Measurements from ENCODE around the gene HJV. TPM values are rescaled to one million over a fixed set of nuclear protein-coding genes. Genes with fewer than 3 reads are reported as not detected.
"Not testable (repeated sequence)": the region's sequence is repeated elsewhere in the genome, so short reads cannot be mapped to it uniquely, and the experiment has no call there.

The HJV gene
- total RNA-seq, 6 experiments from 2014 or later: 53.0 to 215 (median 109) TPM

DNA sequence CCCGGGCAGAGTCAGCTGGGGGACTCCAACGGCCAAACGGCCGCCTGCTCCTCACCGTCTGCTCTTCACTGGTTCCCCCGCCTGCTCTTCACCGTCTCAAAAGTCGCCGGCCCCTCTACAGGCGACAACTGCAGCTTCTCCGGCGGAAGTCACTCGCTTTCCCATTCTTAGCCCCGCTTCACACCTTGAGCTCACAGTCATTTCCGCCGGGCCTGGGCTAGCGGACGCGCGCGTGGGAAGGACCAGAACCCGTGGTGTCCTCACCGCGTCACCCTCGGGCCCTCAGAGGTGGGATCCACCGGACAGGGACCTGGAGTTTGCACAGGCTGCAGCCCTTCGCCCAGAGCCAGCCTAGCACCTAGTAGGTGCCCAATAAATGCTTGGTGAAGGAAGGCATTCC is 27.9 kb upstream of the HJV start:
- peaks cover 0 to 49% (median 0%) of the 10 kb centered on the region in 4 donors for H3K4me1 ChIP-seq
- intact Hi-C loops (cut with DNase I): no loop called here

GRCh38 chr1:146048514-146049115 is 27.1 kb upstream of the HJV start:
- ATAC-seq; H3K9me3 ChIP-seq; H3K4me3 ChIP-seq; DNase-seq; H3K27me3 ChIP-seq; intact Hi-C loops (cut with DNase I); H3K36me3 ChIP-seq: not testable (repeated sequence)
- peaks cover 0 to 51% (median 0%) of the 10 kb centered on the region in 4 donors for H3K4me1 ChIP-seq
- WGBS (ENCODE audit: insufficient coverage, low coverage, low lambda C conversion rate, missing lambda C conversion rate): 82% methylated on average over 8 of the region's 8 CpGs
- H3K27ac ChIP-seq: peak overlapping the region; percentile 36 to 88 (median 85)

More for the DNA sequence above, 27.9 kb upstream of the HJV start:
- H3K36me3 ChIP-seq: no peaks in the 10 kb centered on the region
- no peak for ATAC-seq
- H3K4me3 ChIP-seq: no peak overlapping the region
- H3K27ac ChIP-seq: peak overlapping the region; percentile 36 to 88 (median 85)
- H3K27me3 ChIP-seq: no peaks in the 10 kb centered on the region
- no peaks in the 10 kb centered on the region for H3K9me3 ChIP-seq
- TF ChIP-seq POLR2A (IDR thresholded peaks at IDR 0.05): no peak
- TF ChIP-seq, protein P1, sequence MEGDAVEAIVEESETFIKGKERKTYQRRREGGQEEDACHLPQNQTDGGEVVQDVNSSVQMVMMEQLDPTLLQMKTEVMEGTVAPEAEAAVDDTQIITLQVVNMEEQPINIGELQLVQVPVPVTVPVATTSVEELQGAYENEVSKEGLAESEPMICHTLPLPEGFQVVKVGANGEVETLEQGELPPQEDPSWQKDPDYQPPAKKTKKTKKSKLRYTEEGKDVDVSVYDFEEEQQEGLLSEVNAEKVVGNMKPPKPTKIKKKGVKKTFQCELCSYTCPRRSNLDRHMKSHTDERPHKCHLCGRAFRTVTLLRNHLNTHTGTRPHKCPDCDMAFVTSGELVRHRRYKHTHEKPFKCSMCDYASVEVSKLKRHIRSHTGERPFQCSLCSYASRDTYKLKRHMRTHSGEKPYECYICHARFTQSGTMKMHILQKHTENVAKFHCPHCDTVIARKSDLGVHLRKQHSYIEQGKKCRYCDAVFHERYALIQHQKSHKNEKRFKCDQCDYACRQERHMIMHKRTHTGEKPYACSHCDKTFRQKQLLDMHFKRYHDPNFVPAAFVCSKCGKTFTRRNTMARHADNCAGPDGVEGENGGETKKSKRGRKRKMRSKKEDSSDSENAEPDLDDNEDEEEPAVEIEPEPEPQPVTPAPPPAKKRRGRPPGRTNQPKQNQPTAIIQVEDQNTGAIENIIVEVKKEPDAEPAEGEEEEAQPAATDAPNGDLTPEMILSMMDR (IDR thresholded peaks at IDR 0.05): no peak
- WGBS (ENCODE audit: insufficient coverage, low coverage, low lambda C conversion rate, missing lambda C conversion rate): 86% methylated on average over 8 of the region's 27 CpGs
- DNase-seq: no peak

- DNase-seq (no peak), ATAC-seq (no peak)
- peaks cover 0 to 63% (median 5%) of the 10 kb centered on the region in 4 donors for H3K4me1 ChIP-seq
- H3K36me3 ChIP-seq: no peaks in the 10 kb centered on the region
- H3K27ac ChIP-seq: peak overlapping the region in 1 of 3 donors; percentile 42
- no peaks in the 10 kb centered on the region for H3K9me3 ChIP-seq
- intact Hi-C loops (cut with DNase I): no loop called here
- WGBS (ENCODE audit: insufficient coverage, low coverage, low lambda C conversion rate, missing lambda C conversion rate): 100% methylated on average over 1 of the region's 1 CpG
- no peak for TF ChIP-seq POLR2A (IDR thresholded peaks at IDR 0.05)
- TF ChIP-seq, protein P1 (IDR thresholded peaks at IDR 0.05): no peak
- no peak overlapping the region for H3K4me3 ChIP-seq
- H3K27me3 ChIP-seq: no peaks in the 10 kb centered on the region
Measured at GRCh38 chr1:146046664-146047063, 25.1 kb upstream of the HJV start.

GRCh38 chr1:146039844-146040194 is 18.3 kb upstream of the HJV start:
- H3K27me3 ChIP-seq: no peaks in the 10 kb centered on the region
- ATAC-seq (no peak), DNase-seq (no peak)
- H3K9me3 ChIP-seq: peaks cover 0 to 2% (median 0%) of the 10 kb centered on the region in 4 donors
- 61% methylated on average over 9 of the region's 9 CpGs for WGBS (ENCODE audit: insufficient coverage, low coverage, low lambda C conversion rate, missing lambda C conversion rate)
- intact Hi-C loops (cut with DNase I): no loop called here
- H3K36me3 ChIP-seq: no peaks in the 10 kb centered on the region
- no peak for TF ChIP-seq POLR2A (IDR thresholded peaks at IDR 0.05)
- TF ChIP-seq, protein P1 (IDR thresholded peaks at IDR 0.05): no peak
- peak overlapping the region; percentile 65 to 85 (median 72) for H3K27ac ChIP-seq
- peaks cover 0 to 37% (median 11%) of the 10 kb centered on the region in 4 donors for H3K4me1 ChIP-seq
- peak overlapping the region in 1 of 3 donors; percentile 1 for H3K4me3 ChIP-seq

- peak; percentile 52 to 70 (median 64) for ATAC-seq
- Histone ChIP-seq H3K27me3 (no peaks in the 10 kb centered on the region), H3K4me1 (peaks cover 0 to 23% (median 7%) of the 10 kb centered on the region in 4 donors), H3K9me3 (peaks cover 0 to 2% (median 0%) of the 10 kb centered on the region in 4 donors), H3K4me3 (peak overlapping the region; percentile 49 to 63 (median 57)), H3K27ac (peak overlapping the region; percentile 80 to 88 (median 85)), H3K36me3 (no peaks in the 10 kb centered on the region)
- WGBS (ENCODE audit: insufficient coverage, low coverage, low lambda C conversion rate, missing lambda C conversion rate): 4% methylated on average over 21 of the region's 21 CpGs
- TF ChIP-seq, protein P1 (IDR thresholded peaks at IDR 0.05): no peak
- TF ChIP-seq POLR2A (IDR thresholded peaks at IDR 0.05): peak; percentile 9
- DNase-seq: peak; percentile 73 to 79 (median 73)
- intact Hi-C loops (cut with DNase I): no loop called here
Measured at GRCh38 chr1:146036965-146037646, 15.6 kb upstream of the HJV start.
